ENCODE results near the gene WLS. TPM values are rescaled to one million over a fixed set of nuclear protein-coding genes. Genes with fewer than 3 reads are reported as not detected.
A peak's percentile ranks its signal among the peaks of the same experiment; 100 is the strongest.

Gene WLS
- total and polyA plus RNA-seq, 10 of the 15 experiments (the other 5 are each of a cell fraction or from before 2014, with no cell fraction given): 0.04 to 0.36 TPM; not detected in 8

GRCh38 chr1:68181165-68181556 is 51.2 kb downstream of the WLS start (continued):
- TF ChIP-seq CREM (IDR thresholded peaks at IDR 0.05; ENCODE audit: low read depth) (0 out of 2 replicates have a peak, but pooled peaks have one; percentile 12), ZNF384 (IDR thresholded peaks at IDR 0.05; ENCODE audit: borderline replicate concordance, low read depth, low read length) (no peak), USF2 (IDR thresholded peaks at IDR 0.05; ENCODE audit: borderline replicate concordance, low read depth, low read length) (no peak), ZBTB33 (IDR thresholded peaks at IDR 0.05) (no peak)

GRCh38 chr1:68180441-68181164 is 51.7 kb downstream of the WLS start:
- no peak overlapping the region for H3K4me2 ChIP-seq (ENCODE audit: control insufficient read depth, insufficient read depth)
- BruUV-seq (replicated peaks): no TSS peak
- ChIA-PET POLR2A (no interaction called here), RAD21 (ENCODE audit: unreplicated experiment) (interaction anchor here (1.4 kb wide), 1 partner anchor 61 kb away, joined by 3 read pairs; no protein-coding TSS in a partner anchor), CTCF (interaction anchor here (0.6 to 1.4 kb wide), 3 partner anchors 60 to 415 kb away, joined by 3 read pairs; no protein-coding TSS in a partner anchor), SMC1A (ENCODE audit: uncharacterized antibody, unreplicated experiment) (interaction anchor here (1.1 to 1.6 kb wide), 3 partner anchors 9 to 14 kb away, joined by 3 to 4 read pairs (median 3); no protein-coding TSS in a partner anchor)
- DNase-seq (ENCODE audit: low read depth, low spot score) (no peak), ATAC-seq (peak; percentile 84), FAIRE-seq (no peak)
- H3K79me2 ChIP-seq (ENCODE audit: control insufficient read depth, insufficient read depth, low read length): no peaks in the 10 kb centered on the region
- H3K27me3 ChIP-seq (replicated peaks in 1 of 2; ENCODE audit: control insufficient read depth in 2 of 2, insufficient read depth in 2 of 2, low read length in 1 of 2): no peaks in the 10 kb centered on the region
- H4K20me1 ChIP-seq (ENCODE audit: control insufficient read depth, insufficient read depth): no peaks in the 10 kb centered on the region
- no peak overlapping the region for H3K4me3 ChIP-seq
- H3K36me3 ChIP-seq (ENCODE audit: control insufficient read depth in 2 of 2, insufficient read depth in 2 of 2, low read length in 1 of 2): no peaks in the 10 kb centered on the region
- H3K27ac ChIP-seq (ENCODE audit: control insufficient read depth, insufficient read depth): no peak overlapping the region
- H2AFZ ChIP-seq (ENCODE audit: control insufficient read depth, low read depth, low read length): no peak overlapping the region
- in situ Hi-C loops (cut with MboI) (no loop called here), intact Hi-C loops (cut with micrococcal nuclease; ENCODE audit: unreplicated experiment) (no loop called here)
- H3K9me3 ChIP-seq (replicated peaks; ENCODE audit: control insufficient read depth, insufficient read depth, low read length): no peaks in the 10 kb centered on the region
- H3K4me1 ChIP-seq (ENCODE audit: control insufficient read depth, insufficient read depth, low read length): peaks cover 11% of the 10 kb centered on the region
- no peak overlapping the region for H3K9ac ChIP-seq (ENCODE audit: control insufficient read depth, insufficient read depth, low read length)
- no peak for TF ChIP-seq HDAC6 (IDR thresholded peaks at IDR 0.05; ENCODE audit: unreplicated experiment)
- 0 out of 2 replicates have a peak, but pooled peaks have one; percentile 53 for TF ChIP-seq DPF2 (IDR thresholded peaks at IDR 0.05)
- TF ChIP-seq RELB (IDR thresholded peaks at IDR 0.05; ENCODE audit: low read depth): peak; percentile 44; the same call in 1 of the 2 replicates
- no peak for TF ChIP-seq RFX5 (IDR thresholded peaks at IDR 0.05; ENCODE audit: low read depth, low read length)
- no peak for TF ChIP-seq HCFC1 (IDR thresholded peaks at IDR 0.05; ENCODE audit: low read length)
- TF ChIP-seq ZNF622 (IDR thresholded peaks at IDR 0.05): no peak
- TF ChIP-seq CHD4 (IDR thresholded peaks at IDR 0.05): no peak
- TF ChIP-seq SPI1 (IDR thresholded peaks at IDR 0.05; ENCODE audit: borderline replicate concordance, insufficient read depth, low read depth, low read length): peak; percentile 80; the same call in 1 of the 2 replicates
- no peak for TF ChIP-seq FOXK2 (IDR thresholded peaks at IDR 0.05)
- no peak for TF ChIP-seq LARP7 (IDR thresholded peaks at IDR 0.05)
- TF ChIP-seq GATAD2B (conservative IDR thresholded peaks at IDR 0.05; ENCODE audit: low read depth): no peak
- no peak for TF ChIP-seq TCF3 (IDR thresholded peaks at IDR 0.05; ENCODE audit: borderline replicate concordance, insufficient read depth, low read depth, low read length)
- no peak for TF ChIP-seq ZSCAN29 (IDR thresholded peaks at IDR 0.05)
- TF ChIP-seq EP300 (IDR thresholded peaks at IDR 0.05; ENCODE audit: borderline replicate concordance in 1 of 2, control insufficient read depth in 1 of 2, low read depth in 2 of 2, low read length in 2 of 2): no peak; a peak in 1 of 4 replicates
- peak; percentile 46; the same call in 1 of the 2 replicates for TF ChIP-seq MTA2 (IDR thresholded peaks at IDR 0.05; ENCODE audit: low read depth)
- TF ChIP-seq NR2C2 (IDR thresholded peaks at IDR 0.05; ENCODE audit: borderline replicate concordance, control insufficient read depth, insufficient read length, low read depth): no peak

All from GM12878 (cell line).